Right lobe of liver (tissue), 4 donors: ENCODE results near the gene ACTR3C.

Experiments
- POLR2A ChIP-seq: fragments of 450-650 bp; IDR thresholded peaks from one replicate; pipeline ENCODE4 v1.6.1; 2017; ENCODE audit warnings: antibody characterized with exemption, mild to moderate bottlenecking
- TF ChIP-seq, protein P1 (sequence below), 4 donors: fragments of 200-600 bp in 3 of 4; fragments of 450-650 bp in 1 of 4; IDR thresholded peaks; one replicate each; pipeline versions ENCODE4 v1.5.1 to v1.8.0; 2016 to 2022; ENCODE audit warnings: antibody characterized with exemption in 4 of 4, mild to moderate bottlenecking in 2 of 4
- donor health status: DM: no; HTN: no; CAD: no.
- donor health status: DM: no; HTN: no; CAD: no.
- donor health status: DM: no; HTN: yes; CAD: no.

DNA sequence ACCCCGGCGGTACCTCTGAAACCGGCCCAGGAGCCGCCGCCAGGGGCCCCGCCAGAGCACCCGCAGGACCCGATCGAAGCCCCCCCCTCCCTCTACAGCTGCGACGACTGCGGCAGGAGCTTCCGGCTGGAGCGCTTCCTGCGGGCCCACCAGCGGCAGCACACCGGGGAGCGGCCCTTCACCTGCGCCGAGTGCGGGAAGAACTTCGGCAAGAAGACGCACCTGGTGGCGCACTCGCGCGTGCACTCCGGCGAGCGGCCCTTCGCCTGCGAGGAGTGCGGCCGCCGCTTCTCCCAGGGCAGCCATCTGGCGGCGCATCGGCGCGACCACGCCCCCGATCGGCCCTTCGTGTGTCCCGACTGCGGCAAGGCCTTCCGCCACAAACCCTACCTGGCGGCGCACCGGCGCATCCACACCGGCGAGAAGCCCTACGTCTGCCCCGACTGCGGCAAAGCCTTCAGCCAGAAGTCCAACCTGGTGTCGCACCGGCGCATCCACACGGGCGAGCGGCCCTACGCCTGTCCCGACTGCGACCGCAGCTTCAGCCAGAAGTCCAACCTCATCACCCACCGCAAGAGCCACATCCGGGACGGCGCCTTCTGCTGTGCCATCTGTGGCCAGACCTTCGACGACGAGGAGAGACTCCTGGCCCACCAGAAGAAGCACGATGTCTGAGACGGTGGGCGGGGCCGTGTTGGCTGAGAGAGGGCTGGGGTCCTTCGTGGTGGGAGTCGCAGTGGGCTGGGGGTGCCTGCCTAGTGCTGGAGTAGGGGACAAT is 49.1 kb upstream of the ACTR3C start:
- TF ChIP-seq POLR2A, result no peak
- TF ChIP-seq, protein P1, sequence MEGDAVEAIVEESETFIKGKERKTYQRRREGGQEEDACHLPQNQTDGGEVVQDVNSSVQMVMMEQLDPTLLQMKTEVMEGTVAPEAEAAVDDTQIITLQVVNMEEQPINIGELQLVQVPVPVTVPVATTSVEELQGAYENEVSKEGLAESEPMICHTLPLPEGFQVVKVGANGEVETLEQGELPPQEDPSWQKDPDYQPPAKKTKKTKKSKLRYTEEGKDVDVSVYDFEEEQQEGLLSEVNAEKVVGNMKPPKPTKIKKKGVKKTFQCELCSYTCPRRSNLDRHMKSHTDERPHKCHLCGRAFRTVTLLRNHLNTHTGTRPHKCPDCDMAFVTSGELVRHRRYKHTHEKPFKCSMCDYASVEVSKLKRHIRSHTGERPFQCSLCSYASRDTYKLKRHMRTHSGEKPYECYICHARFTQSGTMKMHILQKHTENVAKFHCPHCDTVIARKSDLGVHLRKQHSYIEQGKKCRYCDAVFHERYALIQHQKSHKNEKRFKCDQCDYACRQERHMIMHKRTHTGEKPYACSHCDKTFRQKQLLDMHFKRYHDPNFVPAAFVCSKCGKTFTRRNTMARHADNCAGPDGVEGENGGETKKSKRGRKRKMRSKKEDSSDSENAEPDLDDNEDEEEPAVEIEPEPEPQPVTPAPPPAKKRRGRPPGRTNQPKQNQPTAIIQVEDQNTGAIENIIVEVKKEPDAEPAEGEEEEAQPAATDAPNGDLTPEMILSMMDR (IDR thresholded peaks at IDR 0.05), result no peak
